NB4 (cell line): ENCODE data around the gene PRRG2.

ENCODE experiments used
- MYC ChIP-seq: IDR thresholded peaks from 2 replicates; pipeline ENCODE4 v1.6.1; 2011; ENCODE audit warnings: low read depth, low read length
- POLR2A ChIP-seq: IDR thresholded peaks from 2 replicates; pipeline ENCODE4 v1.6.1; 2011; ENCODE audit warnings: mild to moderate bottlenecking; ENCODE audit not compliant: insufficient read length; ENCODE audit errors: extremely low read depth
- TF ChIP-seq, protein P1 (sequence below): IDR thresholded peaks from one replicate; pipeline ENCODE4 v1.5.1; 2012; ENCODE audit warnings: low read depth, low read length

DNA sequence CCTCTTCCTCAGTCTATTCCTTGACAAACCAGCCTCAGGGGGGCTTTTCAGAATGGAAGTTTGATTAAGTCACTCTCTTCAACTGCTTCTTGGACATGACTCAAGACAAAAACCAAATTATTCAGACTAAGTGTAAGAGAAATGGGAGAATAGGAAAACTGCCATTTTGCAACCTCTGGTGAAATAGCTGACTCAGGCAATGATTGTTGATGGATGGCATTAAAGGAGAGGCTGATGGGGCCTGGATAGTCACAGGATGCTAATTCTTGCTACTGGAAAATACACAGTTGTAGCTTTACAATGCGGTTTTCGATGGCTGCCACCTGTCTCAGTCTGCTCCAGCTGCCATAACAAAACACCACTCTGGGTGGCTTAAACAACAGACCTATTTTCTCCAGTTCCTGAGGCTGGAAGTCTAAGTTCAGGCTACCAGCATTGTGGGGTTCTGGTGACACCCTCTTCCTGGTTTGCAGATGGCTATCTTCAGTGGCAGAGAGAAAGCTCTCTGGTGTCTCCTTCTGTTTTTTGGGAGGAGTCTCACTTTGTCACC, 6.8 kb upstream of the PRRG2 start:
- no peak for TF ChIP-seq POLR2A
- TF ChIP-seq, protein P1, sequence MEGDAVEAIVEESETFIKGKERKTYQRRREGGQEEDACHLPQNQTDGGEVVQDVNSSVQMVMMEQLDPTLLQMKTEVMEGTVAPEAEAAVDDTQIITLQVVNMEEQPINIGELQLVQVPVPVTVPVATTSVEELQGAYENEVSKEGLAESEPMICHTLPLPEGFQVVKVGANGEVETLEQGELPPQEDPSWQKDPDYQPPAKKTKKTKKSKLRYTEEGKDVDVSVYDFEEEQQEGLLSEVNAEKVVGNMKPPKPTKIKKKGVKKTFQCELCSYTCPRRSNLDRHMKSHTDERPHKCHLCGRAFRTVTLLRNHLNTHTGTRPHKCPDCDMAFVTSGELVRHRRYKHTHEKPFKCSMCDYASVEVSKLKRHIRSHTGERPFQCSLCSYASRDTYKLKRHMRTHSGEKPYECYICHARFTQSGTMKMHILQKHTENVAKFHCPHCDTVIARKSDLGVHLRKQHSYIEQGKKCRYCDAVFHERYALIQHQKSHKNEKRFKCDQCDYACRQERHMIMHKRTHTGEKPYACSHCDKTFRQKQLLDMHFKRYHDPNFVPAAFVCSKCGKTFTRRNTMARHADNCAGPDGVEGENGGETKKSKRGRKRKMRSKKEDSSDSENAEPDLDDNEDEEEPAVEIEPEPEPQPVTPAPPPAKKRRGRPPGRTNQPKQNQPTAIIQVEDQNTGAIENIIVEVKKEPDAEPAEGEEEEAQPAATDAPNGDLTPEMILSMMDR = no peak
- TF ChIP-seq MYC = no peak
